Activated CD8-positive, alpha-beta memory T cell treated with anti-CD3 and anti-CD28 coated beads for 24 hours (primary cell): Measurements from ENCODE around the gene ORAI2.
A peak's percentile ranks its signal among the peaks of the same experiment; 100 is the strongest.
"Not testable (repeated sequence)": the region's sequence is repeated elsewhere in the genome, so short reads cannot be mapped to it uniquely, and the experiment has no call there.

Experiments
- DNase-seq: peaks from one replicate; pipeline ENCODE4 v3.0.0-alpha.2; 2020

Gene ORAI2

DNA sequence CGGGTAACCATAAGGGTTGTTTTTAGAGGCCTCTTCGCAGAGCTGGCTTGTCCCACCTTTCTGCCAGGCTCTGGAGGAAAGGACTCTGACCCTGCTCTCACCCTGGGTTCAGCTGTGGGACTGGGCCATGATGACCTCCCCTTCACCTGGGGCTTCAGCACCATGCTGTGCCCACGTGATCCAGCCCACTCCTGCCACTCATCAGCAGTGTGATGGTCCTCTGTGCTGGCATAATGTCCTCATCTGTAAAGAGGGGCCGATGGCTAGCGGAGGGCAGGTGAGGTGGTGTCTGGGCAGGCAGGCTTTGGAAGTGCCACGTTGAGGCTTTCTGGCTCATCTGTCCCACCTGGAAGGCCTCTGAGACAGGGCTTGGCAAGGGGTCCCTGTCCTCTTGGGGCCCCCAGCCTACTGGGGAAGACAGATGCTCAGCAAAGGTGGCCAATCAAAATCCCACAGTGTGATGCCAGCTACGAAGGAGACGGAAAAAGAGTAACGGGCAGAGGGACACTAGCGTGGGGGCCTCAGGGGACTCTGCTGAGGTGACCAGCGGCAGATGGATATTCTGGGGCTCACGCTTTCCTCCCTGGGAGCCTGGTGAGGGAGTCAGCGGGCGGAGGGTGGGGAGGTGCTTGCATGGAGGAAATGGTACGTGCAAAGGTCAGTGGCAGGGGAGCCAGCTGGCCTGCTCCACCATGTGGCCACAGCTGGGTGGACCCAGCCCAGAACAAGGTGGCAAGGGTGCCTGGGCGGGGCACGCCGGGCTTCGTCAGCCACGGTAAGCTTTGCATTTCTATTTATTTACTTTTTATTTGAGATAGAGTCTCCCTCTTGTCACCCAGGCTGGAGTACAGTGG is 36.8 kb downstream of the ORAI2 start:
- DNase-seq = no peak

DNA sequence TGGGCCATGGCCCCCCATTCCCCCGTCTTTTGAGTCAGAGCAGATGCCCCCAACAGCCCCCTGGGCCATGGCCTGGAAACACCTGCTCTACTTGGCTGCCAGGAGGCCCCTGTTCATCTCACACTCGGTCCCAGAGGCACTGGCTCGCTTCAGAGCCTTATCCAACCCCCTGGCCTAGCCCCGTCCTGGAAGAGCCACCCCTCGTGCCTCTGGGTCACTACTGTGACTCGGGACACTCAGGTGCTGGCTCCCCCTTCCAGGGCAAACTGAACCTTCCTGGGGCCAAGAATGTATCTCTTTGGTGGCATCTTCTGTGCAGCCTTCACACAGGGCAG is 38.4 kb downstream of the ORAI2 start:
- DNase-seq = no peak

GRCh38 chr7:102472126-102473041 is 39.0 kb downstream of the ORAI2 start:
- DNase-seq = no peak

DNA sequence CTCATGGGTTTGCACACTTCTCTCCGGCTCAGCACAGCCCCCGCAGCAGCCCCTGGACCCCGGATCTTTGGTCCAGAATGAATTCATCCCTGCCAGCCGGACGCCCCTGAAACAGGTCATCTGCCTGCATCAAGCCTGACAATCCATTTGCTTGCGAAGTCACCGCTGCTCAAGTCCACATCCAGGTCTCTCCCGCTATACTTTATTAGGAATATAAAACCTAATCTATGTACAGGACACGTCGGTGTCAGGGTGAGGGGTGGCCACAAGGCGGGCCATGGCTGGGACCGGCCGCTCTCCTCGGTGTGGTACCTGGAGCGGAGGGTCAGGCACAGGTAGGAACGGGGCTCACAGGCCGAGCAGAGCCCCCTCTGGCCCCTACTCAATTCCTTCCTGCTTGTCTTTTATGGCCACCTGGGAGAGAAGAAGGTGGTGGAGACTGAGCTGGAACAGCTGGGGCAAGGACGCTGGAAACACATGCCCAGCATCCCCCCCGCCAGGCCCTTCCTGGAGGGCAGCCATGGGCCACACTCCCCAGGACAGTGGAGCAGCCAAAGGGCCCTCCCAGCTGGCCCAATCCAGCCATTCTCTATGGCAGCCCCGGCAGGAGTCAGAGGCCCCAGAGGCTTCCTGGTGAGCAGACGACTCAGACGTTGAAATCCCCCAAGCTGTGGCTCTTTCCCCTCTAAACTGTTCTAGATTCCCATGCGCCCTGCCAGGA is 40.1 kb downstream of the ORAI2 start:
- DNase-seq = no peak

- DNase-seq = not testable (repeated sequence)
Observed at GRCh38 chr7:102474116-102474515, 40.7 kb downstream of the ORAI2 start.

DNA sequence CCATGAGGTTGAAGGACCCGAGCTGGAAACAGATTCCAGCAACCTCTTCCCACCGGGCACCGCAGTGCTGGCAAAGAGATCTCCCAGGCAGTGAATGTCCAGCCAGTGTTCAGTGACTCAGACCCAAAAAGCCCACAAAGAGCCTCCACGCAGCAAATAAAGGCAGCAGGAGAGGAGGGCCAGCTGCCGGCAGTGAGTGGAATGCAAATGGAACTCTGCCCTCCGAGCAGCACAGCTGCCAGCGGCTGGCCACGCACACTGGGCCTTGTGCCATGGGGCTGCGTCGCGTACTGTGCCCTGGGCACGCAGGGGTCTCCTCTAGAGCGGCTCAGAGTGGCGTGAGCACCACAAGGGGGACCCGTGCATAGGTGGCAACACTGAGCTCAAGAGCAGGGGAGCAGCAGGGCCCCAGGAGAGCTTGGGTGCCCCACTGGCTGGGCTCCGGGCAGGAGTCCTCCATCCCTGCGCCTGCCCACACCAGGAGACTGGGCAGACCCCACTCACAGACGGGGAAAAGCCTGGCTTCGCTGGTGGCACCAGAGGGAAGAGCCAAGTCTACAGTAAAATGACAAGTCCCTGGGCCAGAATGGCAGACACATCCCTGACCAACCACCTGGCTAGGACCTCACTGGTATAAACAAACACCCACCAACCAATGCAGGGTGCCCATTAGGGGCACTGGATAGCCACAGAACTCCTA is 41.5 kb downstream of the ORAI2 start:
- not testable (repeated sequence) for DNase-seq

GRCh38 chr7:102478314-102479208 is 45.2 kb downstream of the ORAI2 start, which contains the start of gene POLR2J:
TSS of gene POLR2J (minus strand) at chr7:102478922. CDS start at chr7:102478860, 62 bp downstream.
- DNase-seq = peak; percentile 100

GRCh38 chr7:102479209-102479584 is 45.8 kb downstream of the ORAI2 start:
- not testable (repeated sequence) for DNase-seq

GRCh38 chr7:102479982-102480637 is 46.7 kb downstream of the ORAI2 start:
- not testable (repeated sequence) for DNase-seq

- DNase-seq = not testable (repeated sequence)
Observed at GRCh38 chr7:102481962-102482361, 48.6 kb downstream of the ORAI2 start.

DNA sequence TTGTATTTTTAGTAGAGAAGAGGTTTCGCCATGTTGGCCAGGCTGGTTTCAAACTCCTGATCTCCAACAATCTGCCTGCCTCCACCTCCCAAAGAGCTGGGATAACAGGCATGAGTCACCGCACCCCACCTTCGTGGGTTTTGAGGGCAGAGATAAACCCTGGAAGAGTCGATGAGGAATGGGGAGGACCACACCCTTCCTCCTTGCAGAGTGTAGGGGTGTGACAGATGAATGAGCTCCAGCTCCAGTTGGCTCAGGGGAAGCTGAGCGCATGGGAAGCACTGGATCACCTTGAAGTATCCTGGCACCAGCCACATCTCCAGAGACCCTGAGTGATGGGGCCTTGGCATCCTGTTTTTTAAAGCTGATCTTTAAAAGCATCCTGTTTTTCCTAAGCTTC is 50.9 kb downstream of the ORAI2 start:
- DNase-seq = not testable (repeated sequence)

GRCh38 chr7:102490529-102491075 is 57.2 kb downstream of the ORAI2 start:
- DNase-seq = peak; percentile 69

DNA sequence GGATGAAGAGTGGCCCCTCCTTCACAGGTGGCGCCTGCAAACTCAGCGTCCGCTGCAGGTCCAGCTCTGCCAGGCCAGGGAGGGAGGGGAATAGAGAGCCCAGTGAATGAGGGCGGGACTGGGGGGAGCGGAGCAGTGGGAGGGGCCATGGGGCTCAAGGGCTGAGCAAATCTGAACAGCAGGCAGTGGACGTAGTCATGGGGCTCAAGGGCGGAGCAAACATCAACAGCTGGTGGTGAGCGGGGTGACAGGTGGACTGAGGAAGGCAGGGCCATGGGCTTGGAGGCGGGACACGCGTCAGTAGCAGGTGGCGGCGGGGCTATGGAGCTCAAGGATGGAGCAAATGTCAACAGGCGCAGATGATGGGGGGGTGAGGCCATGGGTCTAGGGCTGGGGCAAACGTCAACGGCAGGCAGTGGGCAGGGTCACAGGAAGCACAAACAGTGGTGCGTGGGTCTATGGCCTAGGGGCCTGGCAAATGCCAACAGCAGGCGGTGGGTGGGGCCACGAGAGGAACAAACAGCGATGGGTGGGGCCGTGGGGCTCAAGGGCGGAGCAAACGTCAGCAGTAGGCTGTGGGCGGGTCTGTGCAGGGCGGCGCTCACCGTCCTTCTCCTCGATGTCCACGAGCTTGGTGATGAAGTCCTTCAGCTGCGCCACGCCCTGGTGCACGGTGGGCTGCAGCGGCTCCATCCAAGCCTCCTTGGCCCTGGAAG is 60.0 kb downstream of the ORAI2 start:
- peak; percentile 58 for DNase-seq

GRCh38 chr7:102494026-102494425 is 60.7 kb downstream of the ORAI2 start:
- peak; percentile 66 for DNase-seq

DNA sequence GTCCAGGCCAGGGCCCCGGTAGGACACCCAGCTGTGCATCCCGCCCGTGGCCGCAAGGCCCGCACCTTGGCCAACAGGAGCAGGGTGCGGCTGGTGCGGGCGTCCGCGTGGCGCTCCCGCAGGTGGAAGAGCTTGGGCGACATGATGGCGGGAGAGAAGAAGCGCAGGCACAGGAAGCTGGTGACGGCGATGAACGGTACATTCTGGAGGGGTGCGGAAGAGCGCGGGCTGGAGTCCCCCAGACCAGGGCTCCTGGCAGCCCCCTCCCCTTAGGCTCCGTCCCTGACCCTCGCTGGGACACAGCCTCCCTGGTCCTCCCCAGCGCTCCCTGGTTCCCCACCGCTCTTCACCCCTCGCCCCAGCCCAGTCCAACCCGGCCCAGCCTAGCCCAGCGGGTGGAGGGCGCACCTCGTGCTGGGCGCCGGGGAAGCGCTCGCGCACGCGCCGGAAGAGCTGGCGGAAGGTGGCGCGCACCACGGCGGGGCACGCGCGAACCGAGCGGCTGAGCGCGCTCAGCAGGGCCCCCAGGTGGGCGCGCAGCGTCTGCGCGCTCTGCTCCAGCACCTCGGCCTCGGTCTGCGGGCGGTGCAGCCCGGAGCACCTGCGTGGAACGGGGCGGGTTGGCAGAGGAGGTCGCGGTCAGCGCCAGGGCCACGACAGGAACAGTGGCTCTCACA is 61.2 kb downstream of the ORAI2 start:
- DNase-seq = not testable (repeated sequence)

GRCh38 chr7:102496861-102497260 is 63.5 kb downstream of the ORAI2 start:
- DNase-seq = peak; percentile 57

DNA sequence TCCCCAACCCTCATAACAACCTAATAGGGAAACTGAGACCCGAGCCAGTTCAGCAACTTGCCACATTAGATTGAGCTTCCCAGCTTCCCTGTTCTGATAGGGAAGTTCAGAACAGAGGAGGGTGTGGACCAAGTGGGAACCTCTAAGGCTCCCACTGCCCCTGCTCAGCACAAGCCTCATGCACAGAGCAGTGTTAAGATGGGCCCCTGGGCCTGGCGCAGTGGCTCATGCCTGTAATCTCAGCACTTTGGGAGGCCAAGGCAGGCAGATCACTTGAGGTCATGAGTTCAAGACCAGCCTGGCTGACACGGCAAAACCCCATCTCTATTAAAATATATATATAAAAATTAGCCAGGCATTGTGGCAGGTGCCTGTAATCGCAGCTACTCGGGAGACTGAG is 63.9 kb downstream of the ORAI2 start:
- DNase-seq = peak; percentile 56

DNA sequence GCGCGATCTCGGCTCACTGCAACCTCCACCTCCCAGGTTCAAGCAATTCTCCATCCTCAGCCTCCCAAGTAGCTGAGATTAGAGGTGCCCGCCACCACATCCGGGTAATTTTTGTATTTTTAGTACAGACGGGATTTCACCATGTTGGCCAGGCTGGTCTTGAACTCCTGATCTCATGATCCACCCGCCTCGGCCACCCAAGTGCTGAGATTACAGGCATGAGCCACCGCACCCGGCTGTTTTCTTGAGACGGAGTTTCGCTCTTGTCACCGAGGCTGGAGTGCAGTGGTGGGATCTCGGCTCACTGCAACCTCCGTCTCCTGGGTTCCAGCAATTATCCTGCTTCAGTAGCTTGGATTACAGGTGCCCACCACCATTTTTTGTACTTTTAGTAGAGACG is 64.9 kb downstream of the ORAI2 start:
- DNase-seq = not testable (repeated sequence)

GRCh38 chr7:102503141-102503540 is 69.8 kb downstream of the ORAI2 start:
- not testable (repeated sequence) for DNase-seq
